Uterus (tissue), 4 donors: ENCODE measurements around the gene SYT14. TPM values are rescaled to one million over a fixed set of nuclear protein-coding genes. Genes with fewer than 3 reads are reported as not detected.

Experiments used
- DNase-seq, 2 donors: peaks; one replicate each; pipeline ENCODE4 v3.0.0-alpha.2; 2019 to 2020
- H3K27ac ChIP-seq, 2 donors: fragments of 200-600 bp; sonication (generic); 1 replicate in 1 of 2; 2 replicates in 1 of 2; pipeline ENCODE4 v1.5.1; 2016 to 2018
- H3K27me3 ChIP-seq, 2 donors: fragments of 200-600 bp; sonication (generic); one replicate each; pipeline ENCODE4 v1.5.1; 2018 to 2019; ENCODE audit warnings: control low read depth in 1 of 2
- H3K36me3 ChIP-seq, 2 donors: fragments of 200-600 bp; sonication (generic); one replicate each; pipeline ENCODE4 v1.5.1; 2019; ENCODE audit warnings: control low read depth in 1 of 2
- H3K4me1 ChIP-seq, 2 donors: fragments of 200-600 bp; sonication (generic); one replicate each; pipeline ENCODE4 v1.5.1; 2018 to 2019; ENCODE audit warnings: control low read depth in 1 of 2
- H3K4me3 ChIP-seq, 2 donors: fragments of 200-600 bp; sonication (generic); 1 replicate in 1 of 2; 2 replicates in 1 of 2; pipeline ENCODE4 v1.5.1; 2018 to 2019; ENCODE audit warnings: mild to moderate bottlenecking in 1 of 2
- H3K9me3 ChIP-seq, 2 donors: fragments of 200-600 bp; sonication (generic); one replicate each; pipeline ENCODE4 v1.5.1; 2019; ENCODE audit warnings: control low read depth in 1 of 2
- CTCF ChIP-seq, 4 experiments: fragments of 200-600 bp in 2 of 4; fragments of 450-650 bp in 2 of 4; sonication (generic) in 2 of 4; IDR thresholded peaks; one replicate each; pipeline ENCODE4 v1.5.1; 2016 to 2019; ENCODE audit warnings: antibody characterized with exemption in 4 of 4, mild to moderate bottlenecking in 2 of 4, moderate library complexity in 1 of 4
- POLR2A ChIP-seq, 2 donors: fragments of 450-650 bp; IDR thresholded peaks; one replicate each; pipeline ENCODE4 v1.6.1; 2016; ENCODE audit warnings: antibody characterized with exemption in 2 of 2, mild to moderate bottlenecking in 1 of 2, moderate library complexity in 1 of 2
- intact Hi-C: fragments of 100-400 bp; cut with DNase I; formaldehyde crosslinking; loops from one replicate; pipeline ENCODE4 v1.15.1; 2023; ENCODE audit warnings: low total_unique reads
- total RNA-seq, 4 donors: library from RNA; depleted of rRNA in 3 of 4; stranded (reverse); fragments of >200 nt in 3 of 4; gene quantifications; one replicate each; pipeline versions ENCODE4 v1.1.0 to v1.2.4, GENCODE V29; 2014 to 2023
- donor health status: DM: yes; HTN: yes; CAD: no.

The SYT14 gene
- total RNA-seq, 4 donors from 2014 or later = under 0.01 to 1.0 TPM; not detected in 2

- Histone ChIP-seq H3K27me3 (no peaks in the 10 kb centered on the region), H3K4me1 (no peaks in the 10 kb centered on the region), H3K36me3 (no peaks in the 10 kb centered on the region), H3K9me3 (no peaks in the 10 kb centered on the region), H3K27ac (no peak overlapping the region), H3K4me3 (no peak overlapping the region)
- DNase-seq = no peak
- TF ChIP-seq CTCF (IDR thresholded peaks at IDR 0.05) (no peak), POLR2A (IDR thresholded peaks at IDR 0.05) (no peak)
- intact Hi-C loops = no loop called here
These were observed 124.0 kb downstream of the SYT14 start for GRCh38 chr1:210061992-210062391.

- intact Hi-C loops = no loop called here
- Histone ChIP-seq H3K27ac (no peak overlapping the region), H3K36me3 (no peaks in the 10 kb centered on the region), H3K9me3 (no peaks in the 10 kb centered on the region), H3K27me3 (no peaks in the 10 kb centered on the region), H3K4me3 (no peak overlapping the region), H3K4me1 (no peaks in the 10 kb centered on the region)
- TF ChIP-seq POLR2A (IDR thresholded peaks at IDR 0.05) (no peak), CTCF (IDR thresholded peaks at IDR 0.05) (no peak)
- DNase-seq = no peak
These were observed 132.5 kb downstream of the SYT14 start for GRCh38 chr1:210070531-210070930.

- DNase-seq = no peak
- Histone ChIP-seq H3K4me1 (no peaks in the 10 kb centered on the region), H3K36me3 (no peaks in the 10 kb centered on the region), H3K4me3 (no peak overlapping the region), H3K9me3 (no peaks in the 10 kb centered on the region), H3K27me3 (no peaks in the 10 kb centered on the region), H3K27ac (no peak overlapping the region)
- intact Hi-C loops = no loop called here
- TF ChIP-seq CTCF (IDR thresholded peaks at IDR 0.05) (no peak), POLR2A (IDR thresholded peaks at IDR 0.05) (no peak)
These were observed 134.1 kb downstream of the SYT14 start for GRCh38 chr1:210072129-210072528.

- TF ChIP-seq CTCF (IDR thresholded peaks at IDR 0.05) = no peak
- no peak for TF ChIP-seq POLR2A (IDR thresholded peaks at IDR 0.05)
These were observed 135.0 kb downstream of the SYT14 start for GRCh38 chr1:210072896-210073504.

GRCh38 chr1:210074904-210075303 is 136.9 kb downstream of the SYT14 start:
- H3K27me3 ChIP-seq = no peaks in the 10 kb centered on the region
- no peaks in the 10 kb centered on the region for H3K4me1 ChIP-seq
- no peak for DNase-seq
- no peak for TF ChIP-seq CTCF (IDR thresholded peaks at IDR 0.05)
- TF ChIP-seq POLR2A (IDR thresholded peaks at IDR 0.05) = no peak
- H3K36me3 ChIP-seq = no peaks in the 10 kb centered on the region
- H3K4me3 ChIP-seq = no peak overlapping the region
- H3K27ac ChIP-seq = no peak overlapping the region
- intact Hi-C loops = no loop called here
- H3K9me3 ChIP-seq = no peaks in the 10 kb centered on the region

More at GRCh38 chr1:210072896-210073504, 135.0 kb downstream of the SYT14 start:
- H3K9me3 ChIP-seq = no peaks in the 10 kb centered on the region
- H3K27ac ChIP-seq = no peak overlapping the region
- no peaks in the 10 kb centered on the region for H3K27me3 ChIP-seq
- DNase-seq = no peak
- H3K4me3 ChIP-seq = no peak overlapping the region
- H3K4me1 ChIP-seq = no peaks in the 10 kb centered on the region
- intact Hi-C loops = no loop called here
- no peaks in the 10 kb centered on the region for H3K36me3 ChIP-seq
